M059J (cell line): Measurements from ENCODE around the gene PCDHGB5. TPM values are rescaled to one million over a fixed set of nuclear protein-coding genes. Genes with fewer than 3 reads are reported as not detected.
"Not testable (repeated sequence)": the region's sequence is repeated elsewhere in the genome, so short reads cannot be mapped to it uniquely, and the experiment has no call there.

ENCODE experiments used
- DNase-seq: peaks from one replicate; pipeline ENCODE4 v3.0.0-alpha.2; 2012; ENCODE audit warnings: low read depth
- total RNA-seq: library from RNA; depleted of rRNA; stranded (reverse); fragments of >200 nt; shearing (Covaris generic); gene quantifications from 2 replicates; pipeline ENCODE4 v1.2.3, GENCODE V29; 2014

The PCDHGB5 gene
- total RNA-seq, 1 experiment from 2014 or later: not detected

GRCh38 chr5:141409598-141410306 lies 12.0 kb downstream of the PCDHGB5 start:
- no peak for DNase-seq

DNA sequence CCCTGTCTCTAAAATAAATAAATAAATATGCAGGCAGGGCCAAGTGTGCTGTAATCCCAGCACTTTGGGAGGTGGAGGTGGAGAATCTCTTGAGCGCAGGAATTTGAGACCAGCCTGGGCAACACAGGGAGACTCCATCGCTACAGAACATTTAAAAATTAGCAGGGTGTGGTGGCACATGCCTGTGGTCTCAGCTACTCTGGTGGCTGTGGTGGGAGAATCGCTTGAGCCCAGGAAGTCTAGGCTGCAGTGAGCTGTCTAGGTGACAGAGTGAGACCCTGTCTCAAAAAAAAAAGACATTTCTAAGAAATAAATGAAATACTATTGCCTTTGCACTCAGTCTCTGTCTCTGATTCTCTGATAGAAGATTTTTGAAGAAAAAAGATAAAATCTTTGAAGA lies 13.8 kb downstream of the PCDHGB5 start:
- DNase-seq: no peak

GRCh38 chr5:141412854-141413539 lies 15.2 kb downstream of the PCDHGB5 start, which contains the start of gene PCDHGA10:
Gene PCDHGA10, plus strand, starts transcription at chr5:141412987. Its CDS starts 189 bp downstream, at chr5:141413176.
- DNase-seq: peak; percentile 36

DNA sequence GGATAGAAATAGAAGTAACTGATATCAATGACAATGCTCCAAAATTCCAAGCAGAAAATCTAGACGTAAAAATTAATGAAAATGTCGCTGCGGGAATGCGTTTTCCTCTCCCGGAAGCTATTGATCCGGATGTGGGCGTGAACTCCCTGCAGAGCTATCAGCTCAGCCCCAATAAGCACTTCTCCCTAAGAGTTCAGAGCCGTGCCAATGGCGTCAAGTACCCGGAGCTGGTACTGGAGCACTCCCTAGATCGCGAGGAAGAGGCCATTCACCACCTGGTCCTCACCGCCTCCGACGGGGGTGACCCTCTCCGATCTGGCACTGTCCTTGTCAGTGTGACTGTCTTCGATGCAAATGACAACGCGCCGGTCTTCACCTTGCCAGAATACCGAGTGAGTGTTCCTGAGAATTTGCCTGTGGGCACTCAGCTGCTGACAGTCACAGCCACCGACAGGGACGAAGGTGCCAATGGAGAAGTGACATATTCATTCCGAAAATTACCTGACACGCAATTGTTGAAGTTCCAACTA lies 15.9 kb downstream of the PCDHGB5 start:
- DNase-seq: no peak

GRCh38 chr5:141414548-141415274 lies 17.0 kb downstream of the PCDHGB5 start:
- not testable (repeated sequence) for DNase-seq

- not testable (repeated sequence) for DNase-seq
These were observed 17.5 kb downstream of the PCDHGB5 start for GRCh38 chr5:141415275-141415618.

DNA sequence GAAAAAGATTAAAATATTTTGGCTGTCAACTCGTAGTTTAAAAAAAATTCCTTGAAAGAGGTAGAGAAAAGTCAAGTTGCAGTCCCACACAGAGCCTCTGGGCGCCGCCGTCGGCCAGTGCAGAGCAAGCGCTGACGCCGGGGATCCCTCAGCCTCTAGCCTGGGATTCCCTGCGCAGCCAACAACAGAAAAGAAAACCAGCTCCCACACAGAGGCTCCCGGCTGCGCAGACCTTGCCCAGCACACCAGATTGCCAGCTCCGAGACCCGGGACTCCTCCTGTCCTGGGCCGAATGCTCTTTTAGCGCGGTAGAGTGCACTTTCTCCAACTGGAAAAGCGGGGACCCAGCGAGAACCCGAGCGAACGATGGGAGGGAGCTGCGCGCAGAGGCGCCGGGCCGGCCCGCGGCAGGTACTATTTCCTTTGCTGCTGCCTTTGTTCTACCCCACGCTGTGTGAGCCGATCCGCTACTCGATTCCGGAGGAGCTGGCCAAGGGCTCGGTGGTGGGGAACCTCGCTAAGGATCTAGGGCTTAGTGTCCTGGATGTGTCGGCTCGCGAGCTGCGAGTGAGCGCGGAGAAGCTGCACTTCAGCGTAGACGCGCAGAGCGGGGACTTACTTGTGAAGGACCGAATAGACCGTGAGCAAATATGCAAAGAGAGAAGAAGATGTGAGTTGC lies 19.9 kb downstream of the PCDHGB5 start, which contains the start of gene PCDHGB7:
Gene PCDHGB7 (plus strand): TSS at position 184 of the 679 bp plus-strand sequence. CDS start 183 bp downstream, at position 367.
- peak; percentile 82 for DNase-seq

- DNase-seq: no peak
These were observed 21.5 kb downstream of the PCDHGB5 start for GRCh38 chr5:141419074-141419880.

GRCh38 chr5:141420855-141421488 lies 23.2 kb downstream of the PCDHGB5 start, which contains the start of gene PCDHGA11:
Gene PCDHGA11, plus strand, starts transcription at chr5:141421051. Its CDS starts 177 bp downstream, at chr5:141421228.
- no peak for DNase-seq

GRCh38 chr5:141421489-141421855 lies 23.7 kb downstream of the PCDHGB5 start:
- no peak for DNase-seq

DNA sequence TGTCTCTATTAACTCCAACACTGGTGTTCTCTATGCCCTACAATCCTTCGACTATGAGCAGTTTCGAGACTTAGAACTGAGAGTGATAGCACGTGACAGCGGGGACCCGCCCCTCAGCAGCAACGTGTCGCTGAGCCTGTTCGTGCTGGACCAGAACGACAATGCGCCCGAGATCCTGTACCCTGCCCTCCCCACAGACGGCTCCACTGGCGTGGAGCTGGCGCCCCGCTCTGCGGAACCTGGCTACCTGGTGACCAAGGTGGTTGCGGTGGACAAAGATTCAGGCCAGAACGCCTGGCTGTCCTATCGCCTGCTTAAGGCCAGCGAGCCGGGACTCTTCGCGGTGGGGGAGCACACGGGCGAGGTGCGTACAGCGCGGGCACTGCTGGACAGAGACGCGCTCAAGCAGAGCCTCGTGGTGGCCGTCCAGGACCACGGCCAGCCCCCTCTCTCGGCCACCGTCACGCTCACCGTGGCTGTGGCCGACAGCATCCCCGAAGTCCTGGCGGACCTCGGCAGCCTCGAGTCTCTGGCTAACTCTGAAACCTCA lies 25.1 kb downstream of the PCDHGB5 start:
- DNase-seq: no peak

- no peak for DNase-seq
These were observed 30.2 kb downstream of the PCDHGB5 start for GRCh38 chr5:141427783-141428426.

GRCh38 chr5:141430332-141431113 lies 32.8 kb downstream of the PCDHGB5 start, which contains the start of gene PCDHGA12:
Gene PCDHGA12, plus strand, starts transcription at chr5:141430507. Its CDS starts 253 bp downstream, at chr5:141430760.
- DNase-seq: no peak

- DNase-seq: no peak
These were observed 33.5 kb downstream of the PCDHGB5 start for GRCh38 chr5:141431286-141431685.

GRCh38 chr5:141432308-141432707 lies 34.6 kb downstream of the PCDHGB5 start:
- DNase-seq: not testable (repeated sequence)

DNA sequence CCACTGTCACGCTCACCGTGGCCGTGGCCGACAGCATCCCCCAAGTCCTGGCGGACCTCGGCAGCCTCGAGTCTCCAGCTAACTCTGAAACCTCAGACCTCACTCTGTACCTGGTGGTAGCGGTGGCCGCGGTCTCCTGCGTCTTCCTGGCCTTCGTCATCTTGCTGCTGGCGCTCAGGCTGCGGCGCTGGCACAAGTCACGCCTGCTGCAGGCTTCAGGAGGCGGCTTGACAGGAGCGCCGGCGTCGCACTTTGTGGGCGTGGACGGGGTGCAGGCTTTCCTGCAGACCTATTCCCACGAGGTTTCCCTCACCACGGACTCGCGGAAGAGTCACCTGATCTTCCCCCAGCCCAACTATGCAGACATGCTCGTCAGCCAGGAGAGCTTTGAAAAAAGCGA lies 35.0 kb downstream of the PCDHGB5 start:
- DNase-seq: not testable (repeated sequence)

- DNase-seq: no peak
These were observed 36.3 kb downstream of the PCDHGB5 start for GRCh38 chr5:141434006-141434405.

DNA sequence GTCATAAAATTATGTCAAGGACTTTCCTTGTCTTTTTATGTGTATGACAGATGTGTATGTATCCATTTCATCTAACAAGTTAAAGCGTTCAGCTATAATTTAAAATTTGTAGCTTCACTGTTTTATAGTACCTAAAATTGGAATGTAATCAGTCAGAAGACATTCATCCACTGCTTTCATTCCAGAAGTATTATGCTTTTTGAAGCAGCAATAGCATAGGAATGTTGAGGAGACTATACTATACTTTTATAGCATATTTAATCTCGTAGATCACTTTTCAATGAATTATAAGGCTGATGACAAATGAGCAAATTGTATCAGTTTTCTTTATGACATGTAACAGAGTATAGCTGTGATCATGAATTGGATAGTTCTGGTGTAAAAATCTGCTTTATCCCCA lies 39.5 kb downstream of the PCDHGB5 start:
- DNase-seq: no peak
